Measurements from ENCODE around the gene GABBR2. TPM values are rescaled to one million over a fixed set of nuclear protein-coding genes. Genes with fewer than 3 reads are reported as not detected.

The GABBR2 gene
- polyA plus RNA-seq, 1 donor: 0.69 TPM

GRCh38 chr9:98635374-98635773, 73.4 kb downstream of the GABBR2 start:
- Histone ChIP-seq H3K27ac (ENCODE audit: low read length) (no peak overlapping the region), H3K4me3 (ENCODE audit: low read length) (no peak overlapping the region), H3K36me3 (ENCODE audit: control insufficient read depth, insufficient read depth, low read length) (no peaks in the 10 kb centered on the region), H3K4me1 (ENCODE audit: control insufficient read depth, insufficient read depth, low read length) (no peaks in the 10 kb centered on the region), H3K9me3 (ENCODE audit: control insufficient read depth, low read depth, low read length) (no peaks in the 10 kb centered on the region), H3K27me3 (ENCODE audit: control insufficient read depth, insufficient read depth, low read length) (no peaks in the 10 kb centered on the region)
- no CpG with 5 or more reads among the region's 2 CpGs for WGBS (ENCODE audit: insufficient coverage, low lambda C conversion rate)
- no peak for DNase-seq

DNA sequence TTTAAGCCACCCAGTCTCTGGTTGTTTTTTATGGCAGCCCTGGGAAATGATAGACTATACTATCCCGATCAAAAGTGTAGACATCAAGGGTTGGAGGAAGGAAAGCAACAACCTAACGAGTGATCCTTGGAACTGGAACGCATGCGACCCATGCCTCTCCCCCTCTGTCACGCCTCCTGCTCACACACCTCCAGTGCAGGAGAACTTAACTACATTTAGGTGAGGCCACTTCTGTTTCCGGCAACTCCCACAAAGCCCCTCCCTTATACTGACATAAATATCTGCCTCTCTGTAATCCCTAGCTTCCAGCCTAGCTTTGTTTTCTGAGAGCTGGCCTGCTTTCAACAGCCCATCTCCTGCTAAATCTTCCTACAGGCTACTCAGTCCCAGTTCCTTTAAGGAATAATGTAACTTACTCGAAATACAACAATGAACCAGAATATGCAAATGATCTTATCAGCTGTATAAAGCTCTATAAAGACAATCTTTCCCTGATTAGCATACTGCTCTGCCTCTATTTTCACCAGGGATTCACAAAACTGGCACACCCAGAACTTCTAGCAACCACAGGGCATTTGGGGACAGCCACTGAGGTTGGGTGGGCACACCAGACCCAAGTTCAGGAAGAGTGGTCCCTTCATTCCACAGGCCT, 73.9 kb downstream of the GABBR2 start:
- WGBS (ENCODE audit: insufficient coverage, low lambda C conversion rate): no CpG with 5 or more reads among the region's 7 CpGs
- Histone ChIP-seq H3K4me1 (ENCODE audit: control insufficient read depth, insufficient read depth, low read length) (no peaks in the 10 kb centered on the region), H3K4me3 (ENCODE audit: low read length) (no peak overlapping the region), H3K9me3 (ENCODE audit: control insufficient read depth, low read depth, low read length) (no peaks in the 10 kb centered on the region), H3K27ac (ENCODE audit: low read length) (no peak overlapping the region), H3K36me3 (ENCODE audit: control insufficient read depth, insufficient read depth, low read length) (no peaks in the 10 kb centered on the region), H3K27me3 (ENCODE audit: control insufficient read depth, insufficient read depth, low read length) (no peaks in the 10 kb centered on the region)
- DNase-seq: no peak

DNA sequence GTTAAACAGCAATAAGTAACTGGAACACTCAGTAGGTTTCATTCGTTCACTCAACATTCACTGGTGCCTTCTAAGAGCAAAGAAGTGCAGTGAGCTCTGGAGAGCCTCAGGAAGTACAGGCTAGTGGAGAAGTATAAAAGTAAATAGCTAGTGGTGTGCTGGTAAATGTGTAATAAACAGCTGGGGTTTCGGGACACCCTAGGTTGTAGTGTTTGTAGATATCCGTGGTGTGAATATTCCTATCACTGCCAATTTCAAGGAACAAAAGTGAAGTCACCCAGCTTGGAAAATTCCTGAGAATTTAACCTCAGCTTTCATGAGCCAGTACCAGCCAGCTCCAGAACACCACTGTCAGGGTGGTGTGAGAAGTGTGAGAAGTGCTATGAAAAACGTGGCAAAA, 75.9 kb downstream of the GABBR2 start:
- H3K36me3 ChIP-seq (ENCODE audit: control insufficient read depth, insufficient read depth, low read length): no peaks in the 10 kb centered on the region
- no peak for DNase-seq
- H3K4me3 ChIP-seq (ENCODE audit: low read length): no peak overlapping the region
- H3K27ac ChIP-seq (ENCODE audit: low read length): no peak overlapping the region
- no CpG with 5 or more reads among the region's 4 CpGs for WGBS (ENCODE audit: insufficient coverage, low lambda C conversion rate)
- H3K9me3 ChIP-seq (ENCODE audit: control insufficient read depth, low read depth, low read length): no peaks in the 10 kb centered on the region
- no peaks in the 10 kb centered on the region for H3K27me3 ChIP-seq (ENCODE audit: control insufficient read depth, insufficient read depth, low read length)
- H3K4me1 ChIP-seq (ENCODE audit: control insufficient read depth, insufficient read depth, low read length): no peaks in the 10 kb centered on the region

DNA sequence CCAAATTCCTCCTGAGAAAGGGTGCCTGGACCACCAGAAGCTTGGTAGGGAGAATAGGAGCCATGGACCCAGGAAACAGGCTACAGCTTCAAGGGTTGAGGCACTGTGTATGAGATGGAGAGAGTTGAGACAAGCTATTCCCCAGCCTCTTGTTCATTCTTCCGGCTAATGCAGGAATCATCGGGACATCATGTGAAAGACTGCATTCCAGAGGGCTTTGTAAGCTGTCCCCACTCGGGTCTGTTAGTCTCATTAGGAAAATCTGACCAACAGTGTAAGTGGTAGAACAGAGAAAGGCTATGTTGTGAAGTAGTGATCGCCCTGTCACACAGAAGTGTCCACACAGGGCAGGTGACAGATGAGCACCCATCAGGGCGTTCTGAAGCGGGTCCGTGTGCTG, 81.4 kb downstream of the GABBR2 start:
- H3K4me1 ChIP-seq (ENCODE audit: control insufficient read depth, insufficient read depth, low read length): no peaks in the 10 kb centered on the region
- H3K9me3 ChIP-seq (ENCODE audit: control insufficient read depth, low read depth, low read length): no peaks in the 10 kb centered on the region
- WGBS (ENCODE audit: insufficient coverage, low lambda C conversion rate): no CpG with 5 or more reads among the region's 7 CpGs
- no peak overlapping the region for H3K4me3 ChIP-seq (ENCODE audit: low read length)
- H3K36me3 ChIP-seq (ENCODE audit: control insufficient read depth, insufficient read depth, low read length): no peaks in the 10 kb centered on the region
- DNase-seq: no peak
- H3K27me3 ChIP-seq (ENCODE audit: control insufficient read depth, insufficient read depth, low read length): no peaks in the 10 kb centered on the region
- no peak overlapping the region for H3K27ac ChIP-seq (ENCODE audit: low read length)

GRCh38 chr9:98625728-98626127, 83.0 kb downstream of the GABBR2 start:
- Histone ChIP-seq H3K9me3 (ENCODE audit: control insufficient read depth, low read depth, low read length) (no peaks in the 10 kb centered on the region), H3K36me3 (ENCODE audit: control insufficient read depth, insufficient read depth, low read length) (no peaks in the 10 kb centered on the region), H3K27ac (ENCODE audit: low read length) (no peak overlapping the region), H3K4me1 (ENCODE audit: control insufficient read depth, insufficient read depth, low read length) (no peaks in the 10 kb centered on the region), H3K4me3 (ENCODE audit: low read length) (no peak overlapping the region), H3K27me3 (ENCODE audit: control insufficient read depth, insufficient read depth, low read length) (no peaks in the 10 kb centered on the region)
- 67% methylated on average over 1 of the region's 5 CpGs for WGBS (ENCODE audit: insufficient coverage, low lambda C conversion rate)
- no peak for DNase-seq

DNA sequence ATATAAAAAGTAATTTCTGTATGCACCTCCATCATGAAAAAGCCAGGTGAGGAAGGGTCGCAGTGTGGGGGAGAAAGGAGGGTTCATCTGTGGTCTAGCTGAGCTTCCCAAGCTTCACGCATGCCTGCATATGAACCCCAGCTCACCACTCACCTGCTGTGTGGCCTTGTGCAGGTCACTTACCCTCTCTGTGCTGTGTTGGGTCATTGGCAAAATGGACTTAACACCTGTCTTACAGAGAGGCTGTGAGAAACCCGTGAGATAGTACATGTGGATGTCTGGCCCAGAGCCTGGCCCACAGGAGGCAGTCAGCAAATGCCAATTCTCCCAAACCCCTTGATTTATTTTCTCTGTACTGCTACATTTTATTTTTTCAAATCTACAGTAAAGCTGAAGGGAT, 88.9 kb downstream of the GABBR2 start:
- WGBS (ENCODE audit: insufficient coverage, low lambda C conversion rate): no CpG with 5 or more reads among the region's 3 CpGs
- no peak for DNase-seq
- H3K4me3 ChIP-seq (ENCODE audit: low read length): no peak overlapping the region
- no peaks in the 10 kb centered on the region for H3K4me1 ChIP-seq (ENCODE audit: control insufficient read depth, insufficient read depth, low read length)
- no peak overlapping the region for H3K27ac ChIP-seq (ENCODE audit: low read length)
- no peaks in the 10 kb centered on the region for H3K36me3 ChIP-seq (ENCODE audit: control insufficient read depth, insufficient read depth, low read length)
- H3K9me3 ChIP-seq (ENCODE audit: control insufficient read depth, low read depth, low read length): no peaks in the 10 kb centered on the region
- no peaks in the 10 kb centered on the region for H3K27me3 ChIP-seq (ENCODE audit: control insufficient read depth, insufficient read depth, low read length)

DNA sequence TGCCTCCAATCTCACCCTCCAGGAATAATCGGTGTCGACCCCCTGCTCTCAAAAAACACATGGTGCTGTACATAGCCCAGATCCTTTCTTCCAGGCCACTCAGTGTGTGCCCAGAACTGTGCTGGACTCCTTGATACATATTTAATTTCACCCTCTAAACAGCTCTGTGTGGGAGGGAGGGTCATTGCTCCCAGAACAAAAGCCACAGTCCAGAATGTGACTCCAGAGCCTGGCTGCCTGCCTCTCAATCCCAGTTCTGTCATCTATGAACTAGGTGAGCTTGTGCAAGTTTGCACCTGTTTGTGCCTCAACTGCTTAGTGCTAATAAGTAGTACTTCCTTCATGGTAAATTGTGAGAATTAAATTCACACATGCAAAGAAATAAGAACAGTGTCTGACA, 93.1 kb downstream of the GABBR2 start:
- Histone ChIP-seq H3K4me1 (ENCODE audit: control insufficient read depth, insufficient read depth, low read length) (peaks cover 6% of the 10 kb centered on the region), H3K27ac (ENCODE audit: low read length) (no peak overlapping the region), H3K4me3 (ENCODE audit: low read length) (no peak overlapping the region), H3K9me3 (ENCODE audit: control insufficient read depth, low read depth, low read length) (no peaks in the 10 kb centered on the region), H3K27me3 (ENCODE audit: control insufficient read depth, insufficient read depth, low read length) (no peaks in the 10 kb centered on the region), H3K36me3 (ENCODE audit: control insufficient read depth, insufficient read depth, low read length) (no peaks in the 10 kb centered on the region)
- DNase-seq: no peak
- WGBS (ENCODE audit: insufficient coverage, low lambda C conversion rate): no CpG with 5 or more reads among the region's 2 CpGs

DNA sequence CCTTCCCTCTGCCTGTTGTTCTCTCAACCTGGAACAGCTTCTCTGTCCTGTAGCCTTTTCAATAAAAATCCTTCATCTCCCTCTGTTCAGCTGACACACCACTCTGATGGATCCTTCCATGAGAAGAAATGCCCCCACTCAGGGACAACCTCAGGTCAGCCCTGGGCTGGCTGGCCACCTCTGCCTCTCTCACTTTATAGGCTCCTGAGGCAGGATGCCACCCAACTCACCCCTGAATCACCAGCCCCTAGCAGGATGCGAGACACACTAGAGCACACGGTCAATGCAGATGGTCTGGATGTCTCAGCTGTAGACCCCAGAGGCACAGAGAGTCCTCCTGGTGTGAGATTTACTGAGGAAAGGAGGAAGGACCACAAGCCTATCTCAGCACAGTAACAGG, 93.8 kb downstream of the GABBR2 start:
- H3K9me3 ChIP-seq (ENCODE audit: control insufficient read depth, low read depth, low read length): no peaks in the 10 kb centered on the region
- no CpG with 5 or more reads among the region's 2 CpGs for WGBS (ENCODE audit: insufficient coverage, low lambda C conversion rate)
- DNase-seq: no peak

GRCh38 chr9:98612061-98612752, 96.5 kb downstream of the GABBR2 start:
- no CpG with 5 or more reads among the region's 6 CpGs for WGBS (ENCODE audit: insufficient coverage, low lambda C conversion rate)
- DNase-seq: no peak
- Histone ChIP-seq H3K9me3 (ENCODE audit: control insufficient read depth, low read depth, low read length) (no peaks in the 10 kb centered on the region), H3K27me3 (ENCODE audit: control insufficient read depth, insufficient read depth, low read length) (no peaks in the 10 kb centered on the region), H3K4me1 (ENCODE audit: control insufficient read depth, insufficient read depth, low read length) (peaks cover 17% of the 10 kb centered on the region), H3K27ac (ENCODE audit: low read length) (no peak overlapping the region), H3K36me3 (ENCODE audit: control insufficient read depth, insufficient read depth, low read length) (no peaks in the 10 kb centered on the region), H3K4me3 (ENCODE audit: low read length) (no peak overlapping the region)

More for the DNA sequence above, 93.8 kb downstream of the GABBR2 start:
- Histone ChIP-seq H3K4me1 (ENCODE audit: control insufficient read depth, insufficient read depth, low read length) (peaks cover 12% of the 10 kb centered on the region), H3K36me3 (ENCODE audit: control insufficient read depth, insufficient read depth, low read length) (no peaks in the 10 kb centered on the region), H3K4me3 (ENCODE audit: low read length) (no peak overlapping the region), H3K27me3 (ENCODE audit: control insufficient read depth, insufficient read depth, low read length) (no peaks in the 10 kb centered on the region), H3K27ac (ENCODE audit: low read length) (no peak overlapping the region)

DNA sequence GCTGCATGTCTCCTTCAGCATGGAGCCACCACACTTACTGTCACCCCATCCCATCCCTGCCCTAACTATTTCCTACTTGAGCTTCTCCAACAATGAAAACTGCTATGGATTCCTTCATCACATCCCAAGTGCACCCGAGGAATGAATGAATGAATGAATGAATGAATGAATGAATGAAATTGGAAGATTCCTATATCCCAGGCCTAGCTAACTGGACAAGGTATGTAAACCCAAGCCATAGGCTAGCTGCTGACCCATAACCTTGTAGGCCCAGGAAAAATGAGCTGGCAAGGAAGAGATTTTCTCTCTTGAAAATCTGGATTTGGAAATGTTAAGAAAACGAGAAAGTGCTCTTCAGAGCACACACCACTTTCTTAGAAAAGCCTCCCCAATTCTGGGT, 97.4 kb downstream of the GABBR2 start:
- H3K4me1 ChIP-seq (ENCODE audit: control insufficient read depth, insufficient read depth, low read length): peaks cover 17% of the 10 kb centered on the region
- DNase-seq: no peak
- no peaks in the 10 kb centered on the region for H3K36me3 ChIP-seq (ENCODE audit: control insufficient read depth, insufficient read depth, low read length)
- no peaks in the 10 kb centered on the region for H3K27me3 ChIP-seq (ENCODE audit: control insufficient read depth, insufficient read depth, low read length)
- H3K4me3 ChIP-seq (ENCODE audit: low read length): no peak overlapping the region
- no peaks in the 10 kb centered on the region for H3K9me3 ChIP-seq (ENCODE audit: control insufficient read depth, low read depth, low read length)
- peak overlapping the region; percentile 1 for H3K27ac ChIP-seq (ENCODE audit: low read length)
- WGBS (ENCODE audit: insufficient coverage, low lambda C conversion rate): 100% methylated on average over 1 of the region's 2 CpGs

- peak overlapping the region; percentile 60 for H3K27ac ChIP-seq (ENCODE audit: low read length)
- DNase-seq: peak in 1 of 2 donors; percentile 70
- no peaks in the 10 kb centered on the region for H3K36me3 ChIP-seq (ENCODE audit: control insufficient read depth, insufficient read depth, low read length)
- no peak overlapping the region for H3K4me3 ChIP-seq (ENCODE audit: low read length)
- H3K4me1 ChIP-seq (ENCODE audit: control insufficient read depth, insufficient read depth, low read length): peaks cover 17% of the 10 kb centered on the region
- WGBS (ENCODE audit: insufficient coverage, low lambda C conversion rate): no CpG with 5 or more reads among the region's 5 CpGs
- no peaks in the 10 kb centered on the region for H3K9me3 ChIP-seq (ENCODE audit: control insufficient read depth, low read depth, low read length)
- H3K27me3 ChIP-seq (ENCODE audit: control insufficient read depth, insufficient read depth, low read length): no peaks in the 10 kb centered on the region
Measured at GRCh38 chr9:98610711-98611110, 98.0 kb downstream of the GABBR2 start.
